GM18507 (cell line): ENCODE results near the gene E2F3.
A peak's percentile ranks its signal among the peaks of the same experiment; 100 is the strongest.

Experiments
- DNase-seq: peaks from one replicate; pipeline ENCODE4 v3.0.0; 2011; ENCODE audit warnings: low read depth; ENCODE audit not compliant: insufficient read length; ENCODE audit errors: extremely low spot score
- FAIRE-seq: peaks from 2 replicates; lab custom pipeline; 2011; peaks lifted over from hg19 to GRCh38; lab: Jason Lieb, UNC

Gene E2F3

DNA sequence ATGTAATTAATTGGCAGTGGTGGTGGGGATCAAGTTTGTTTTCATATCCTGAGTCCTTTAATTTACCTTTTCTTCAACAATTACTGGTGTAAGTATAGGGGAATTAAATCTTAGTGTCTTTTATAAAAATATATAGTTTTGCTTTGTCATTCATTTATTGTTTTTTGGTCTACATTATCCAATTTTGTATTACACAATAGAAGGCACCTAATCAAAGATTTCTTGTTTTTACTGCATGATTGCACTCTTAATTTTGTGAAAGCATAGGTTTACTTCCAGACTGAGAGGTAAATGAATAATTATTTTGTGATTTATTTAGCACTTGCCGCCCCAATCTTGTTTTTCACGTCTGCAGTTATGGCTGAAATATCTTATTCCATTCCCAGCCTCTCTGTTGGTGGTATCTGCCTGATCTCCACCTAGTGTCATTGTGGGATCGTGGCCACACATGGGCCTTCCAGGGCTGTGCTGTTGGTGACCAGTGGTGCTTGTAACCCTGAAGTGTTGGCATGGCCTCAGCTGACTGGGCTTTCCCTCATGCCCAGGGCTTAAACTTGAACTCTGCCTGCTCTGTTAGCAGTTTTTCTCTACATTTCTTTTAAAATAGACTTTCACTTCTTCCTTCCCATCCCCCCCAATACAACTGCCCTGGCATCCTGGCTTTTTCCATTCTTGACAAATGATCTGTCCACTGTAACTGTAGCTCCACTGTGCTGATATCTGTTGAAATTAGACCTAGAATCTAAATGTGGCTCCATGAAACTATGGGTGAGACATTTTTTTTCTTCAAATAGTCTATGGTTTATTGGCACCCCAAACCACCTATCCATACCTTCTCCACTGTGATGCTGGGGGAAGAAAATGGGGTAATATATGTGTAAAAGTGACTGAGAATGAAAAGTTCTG lies 24.8 kb downstream of the E2F3 start:
- no peak for FAIRE-seq
- DNase-seq, result no peak

DNA sequence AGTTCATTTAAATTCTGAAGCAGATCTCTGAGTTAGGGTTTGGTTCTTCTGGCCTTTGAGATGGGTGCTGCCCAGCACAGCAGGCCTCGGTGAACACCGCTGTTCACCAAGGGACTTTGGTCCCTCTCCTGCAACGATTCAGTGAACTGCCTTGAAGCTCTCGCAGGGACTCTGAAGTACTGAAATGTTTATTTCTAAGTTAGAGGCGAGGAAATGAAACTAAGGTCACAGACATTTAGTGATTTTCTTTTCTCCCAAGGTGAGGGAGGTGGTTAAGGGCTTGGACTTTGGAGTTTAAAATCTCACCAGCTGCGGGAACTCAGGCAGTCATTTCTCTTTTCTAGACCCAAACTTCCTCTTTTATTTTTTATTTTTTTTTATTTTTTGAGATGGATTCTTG lies 26.2 kb downstream of the E2F3 start:
- no peak for DNase-seq
- FAIRE-seq, result peak; percentile 83

DNA sequence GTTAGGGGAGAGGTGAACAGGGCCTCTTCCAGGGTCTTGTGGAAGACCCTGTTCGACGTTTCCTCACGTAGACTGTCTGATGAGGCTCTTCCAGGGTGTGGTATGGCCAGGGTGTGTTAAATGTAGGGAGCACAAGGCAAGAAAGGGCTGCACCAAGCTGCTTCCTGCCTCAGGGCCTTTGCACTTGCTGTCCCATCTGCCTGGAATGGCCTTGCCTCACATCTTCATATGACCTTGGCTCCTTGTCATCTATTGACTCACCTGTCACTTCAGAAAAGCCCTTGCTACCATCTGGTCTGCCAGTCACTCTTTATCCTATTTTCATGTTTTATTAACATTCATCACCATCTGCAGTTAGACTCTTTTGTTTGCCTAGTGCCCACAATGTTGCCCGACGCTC lies 31.0 kb downstream of the E2F3 start:
- DNase-seq, result no peak
- FAIRE-seq, result no peak

DNA sequence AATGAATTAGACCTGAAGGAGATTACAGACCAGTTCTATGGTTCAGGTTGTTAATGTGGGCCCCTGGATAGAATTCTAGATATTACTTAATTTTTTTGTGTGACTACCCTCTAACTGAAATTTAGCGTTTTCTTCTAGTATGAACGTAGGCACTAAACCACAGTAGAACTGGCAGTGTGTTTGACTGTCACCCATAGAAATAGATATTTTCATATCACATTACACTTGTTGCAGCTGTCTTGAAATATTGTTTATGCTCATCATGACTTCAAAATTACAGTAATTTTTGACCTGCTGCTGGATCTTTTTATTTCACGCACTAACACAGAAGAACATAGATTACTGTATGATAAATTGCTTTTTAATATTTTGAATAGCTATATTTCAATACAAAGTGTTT lies 31.6 kb downstream of the E2F3 start:
- DNase-seq (no peak), FAIRE-seq (no peak)

DNA sequence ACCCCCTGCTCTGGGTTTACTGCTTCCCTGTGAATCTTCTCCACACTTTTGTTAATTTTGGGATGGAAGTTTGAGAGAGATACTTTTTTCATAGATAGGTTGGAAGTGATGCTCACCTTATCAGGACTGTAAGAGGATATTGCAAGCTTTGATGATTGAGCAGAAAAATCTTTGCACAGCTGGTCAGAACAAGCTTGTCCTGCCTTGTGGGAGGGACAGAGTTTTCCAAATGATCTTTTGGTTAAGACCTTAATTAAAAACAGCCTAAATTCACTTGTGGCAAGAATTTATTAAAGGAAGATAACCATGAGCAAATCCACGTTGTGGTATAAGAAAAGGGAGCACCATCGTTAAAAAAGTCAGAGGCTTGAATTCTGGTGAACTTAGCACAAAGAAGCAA lies 32.2 kb downstream of the E2F3 start:
- FAIRE-seq (no peak), DNase-seq (no peak)

DNA sequence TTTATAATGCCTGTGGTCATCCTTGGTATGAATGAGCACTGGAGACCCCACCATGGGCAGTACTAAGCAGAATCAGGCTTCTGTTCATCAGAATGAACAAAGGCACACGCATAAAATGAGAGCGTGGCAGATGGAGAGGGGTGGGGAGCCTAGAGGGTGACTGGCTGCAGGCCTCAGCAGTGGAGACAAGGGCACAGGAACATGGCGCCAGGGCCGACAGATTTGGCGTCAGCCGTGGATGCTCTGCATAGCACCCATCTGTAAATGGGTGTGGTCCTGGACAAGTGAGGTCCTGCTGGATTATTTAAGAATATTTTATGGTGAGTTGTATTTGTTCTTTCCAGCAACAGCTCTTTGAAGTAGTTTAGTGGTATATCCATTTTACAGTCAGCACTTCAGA lies 33.1 kb downstream of the E2F3 start:
- DNase-seq (no peak), FAIRE-seq (no peak)

DNA sequence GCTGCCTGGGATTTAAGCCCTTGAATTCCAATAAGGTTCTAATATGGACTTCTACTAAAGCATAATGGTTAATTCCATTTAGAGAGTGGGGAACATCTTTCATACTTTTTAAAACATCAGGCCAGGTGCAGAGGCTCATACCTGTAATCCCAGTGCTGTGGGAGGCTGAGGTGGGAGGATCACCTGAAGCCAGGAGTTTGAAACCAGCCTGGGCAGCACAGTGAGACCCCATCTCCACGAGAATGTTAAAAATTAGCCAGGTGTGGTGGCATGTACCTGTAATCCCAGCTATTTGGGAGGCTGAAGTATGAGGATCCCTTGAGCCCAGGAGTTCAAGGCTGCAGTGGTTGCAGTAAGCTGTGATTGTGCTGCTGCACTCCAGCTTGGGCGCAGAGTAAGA lies 35.0 kb downstream of the E2F3 start:
- FAIRE-seq, result no peak

DNA sequence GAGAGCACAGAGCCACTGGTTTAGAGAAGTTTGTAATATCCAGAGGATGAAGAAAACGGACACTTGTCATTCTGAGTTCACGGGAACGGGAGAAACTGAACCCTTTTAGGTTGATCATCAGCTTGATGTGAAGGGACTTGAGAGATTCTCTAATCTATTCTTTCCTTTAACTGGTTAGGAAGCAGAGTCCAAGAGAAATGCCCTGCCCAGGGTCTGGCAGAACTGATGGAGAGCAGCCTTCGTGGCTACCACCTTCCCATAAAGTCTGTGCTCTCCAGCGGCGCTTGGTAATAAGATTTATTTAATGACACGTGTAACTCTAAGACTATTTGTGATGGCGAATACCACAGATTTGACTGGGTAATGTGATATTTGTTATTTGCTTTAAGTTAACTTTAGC lies 36.0 kb downstream of the E2F3 start:
- DNase-seq (no peak), FAIRE-seq (no peak)

More for the DNA sequence above, 35.0 kb downstream of the E2F3 start:
- no peak for DNase-seq

DNA sequence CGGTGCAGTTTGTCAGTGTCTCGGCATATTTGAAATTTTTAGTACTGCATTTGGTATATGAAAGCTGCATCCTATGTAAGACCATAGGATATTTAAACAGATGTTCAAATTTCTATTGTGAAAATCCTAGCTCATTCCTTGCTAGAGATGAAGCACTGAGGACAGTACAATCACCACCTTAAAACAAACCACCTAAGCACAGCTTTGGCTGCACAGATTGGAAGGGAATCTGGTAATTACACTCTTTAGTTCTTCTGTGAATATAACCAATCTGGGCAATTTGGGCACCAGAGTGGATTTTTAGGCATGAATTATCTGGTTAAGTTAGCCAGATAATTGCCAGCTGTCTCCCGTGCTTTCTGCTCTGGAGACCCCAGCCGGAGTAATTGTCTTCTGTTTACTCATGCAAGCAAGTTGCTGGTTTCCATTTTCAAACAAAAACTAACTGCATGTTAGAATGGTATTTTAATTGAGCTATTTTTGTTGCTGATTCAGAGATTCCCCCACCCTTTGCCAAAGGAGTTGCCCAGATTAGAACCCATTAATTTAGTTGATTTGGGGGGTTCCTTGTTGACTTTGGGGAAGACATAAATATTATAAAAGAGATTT lies 36.9 kb downstream of the E2F3 start:
- FAIRE-seq (no peak), DNase-seq (no peak)

DNA sequence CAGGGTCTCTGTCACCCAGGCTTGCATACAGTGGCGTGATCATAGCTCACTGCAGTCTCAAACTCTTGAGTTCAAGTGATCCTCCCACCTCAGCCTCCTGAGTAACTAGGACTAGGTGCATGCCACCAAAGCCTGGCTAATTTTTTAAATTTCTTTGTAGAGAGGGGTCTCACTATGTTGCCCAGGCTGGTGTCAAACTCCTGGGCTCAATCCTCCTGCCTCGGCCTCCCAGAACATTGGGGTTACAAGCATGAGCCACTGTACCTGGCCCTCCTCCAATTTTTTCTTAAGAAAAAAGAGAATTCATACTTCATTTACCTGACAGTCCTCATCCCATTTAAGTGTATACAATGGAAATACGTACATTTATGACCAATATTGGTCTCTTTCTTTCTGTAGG lies 37.9 kb downstream of the E2F3 start:
- FAIRE-seq (no peak), DNase-seq (no peak)

DNA sequence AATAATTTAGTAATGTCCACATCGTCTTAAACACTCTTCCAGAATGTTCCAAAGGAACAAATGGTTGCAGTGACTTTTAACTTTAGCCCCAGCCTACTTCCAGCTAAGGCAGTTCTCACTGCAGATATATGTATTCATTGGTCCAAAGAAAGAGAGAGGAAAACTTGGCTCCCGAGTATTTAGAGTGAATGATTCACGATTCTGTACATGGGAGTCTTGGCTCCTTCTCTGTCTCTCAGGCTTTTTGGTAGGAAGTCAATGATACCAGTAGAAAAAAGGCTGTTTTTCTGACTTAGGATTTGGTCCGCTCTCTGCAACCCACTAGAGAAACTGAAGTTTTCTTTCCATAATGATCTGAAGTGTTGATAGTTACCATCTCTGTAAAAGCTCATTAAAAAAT lies 38.6 kb downstream of the E2F3 start:
- DNase-seq, result no peak
- no peak for FAIRE-seq

DNA sequence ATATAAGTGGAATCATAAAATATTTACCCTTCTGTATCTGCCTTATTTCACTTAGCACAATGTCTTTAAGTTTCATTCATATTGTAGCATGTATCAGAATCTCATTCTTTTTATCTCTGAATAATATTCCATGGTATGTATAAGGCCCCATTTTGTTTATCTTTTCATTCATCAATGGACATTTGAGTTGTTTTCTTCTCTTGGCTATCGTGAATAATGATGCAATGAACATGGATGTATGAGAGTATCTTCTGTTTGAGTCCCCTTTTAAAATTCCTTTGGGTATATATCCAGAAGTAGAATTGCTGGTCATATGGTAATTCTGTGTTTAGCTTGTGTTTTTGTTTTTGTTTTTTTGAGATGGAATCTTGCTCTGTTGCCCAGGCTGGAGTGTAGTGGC lies 39.6 kb downstream of the E2F3 start:
- no peak for DNase-seq
- FAIRE-seq, result no peak

DNA sequence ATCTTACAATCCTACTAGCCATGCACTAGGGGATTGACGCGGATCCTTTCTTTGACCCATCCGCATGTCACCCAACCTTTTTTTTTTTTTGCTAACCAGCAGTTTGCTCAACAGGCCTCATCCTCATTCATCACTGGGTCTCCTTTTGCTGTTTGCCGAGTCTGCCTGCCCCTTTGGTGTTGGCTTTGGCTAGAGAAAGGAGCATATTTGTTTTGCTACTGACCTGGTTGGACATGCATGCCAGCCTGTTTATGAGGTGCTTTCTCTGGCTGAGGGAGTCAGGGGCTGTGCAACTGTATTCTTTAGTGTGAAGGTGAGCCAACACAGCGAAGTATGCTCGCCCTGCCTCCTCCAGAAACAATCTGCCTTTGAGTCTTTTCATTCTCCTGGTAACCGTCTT lies 40.2 kb downstream of the E2F3 start:
- FAIRE-seq (no peak), DNase-seq (no peak)

DNA sequence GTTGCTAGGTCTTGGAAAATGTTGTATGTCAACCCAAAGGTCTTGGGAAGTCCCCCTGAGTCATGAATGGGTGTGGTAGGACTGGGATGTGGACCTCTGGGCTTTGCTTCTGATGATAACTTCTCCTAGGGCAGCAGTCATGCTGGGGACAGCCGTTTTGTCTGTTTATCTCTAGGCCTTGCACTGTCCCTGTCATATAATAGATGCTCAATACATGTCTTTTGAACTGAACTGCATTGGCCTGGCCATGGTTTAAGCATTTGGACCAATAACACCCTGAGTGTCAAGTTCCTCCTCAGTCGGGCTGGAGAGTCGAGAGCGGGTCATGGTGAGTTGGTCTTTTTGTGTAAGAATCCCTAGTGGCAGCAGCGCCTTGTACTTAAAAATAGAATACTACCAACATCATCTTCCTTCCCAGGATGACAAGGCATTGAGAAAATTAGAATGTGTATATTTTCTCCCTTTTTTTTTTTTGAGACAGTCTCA lies 43.1 kb downstream of the E2F3 start:
- FAIRE-seq (no peak), DNase-seq (no peak)

DNA sequence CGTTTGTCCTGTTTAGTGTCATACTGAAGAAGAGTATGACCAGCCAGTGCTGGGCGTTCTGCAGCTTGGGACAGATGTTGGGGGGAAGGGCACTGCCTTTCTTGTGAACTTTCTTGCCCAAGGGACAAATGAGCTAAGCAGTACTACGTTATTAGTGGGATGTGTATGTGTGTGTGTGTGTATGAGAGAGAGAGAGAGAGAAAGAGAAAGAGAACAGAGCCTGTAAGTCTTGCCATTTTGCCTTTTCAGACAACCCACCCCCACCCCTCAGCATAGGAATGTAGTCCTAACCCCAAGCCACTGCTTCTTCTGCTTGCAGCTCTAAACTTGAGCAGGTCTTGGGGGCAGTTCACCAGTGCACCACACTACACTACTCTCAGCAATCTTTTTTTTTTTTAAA lies 45.5 kb downstream of the E2F3 start:
- no peak for FAIRE-seq
- DNase-seq, result no peak

DNA sequence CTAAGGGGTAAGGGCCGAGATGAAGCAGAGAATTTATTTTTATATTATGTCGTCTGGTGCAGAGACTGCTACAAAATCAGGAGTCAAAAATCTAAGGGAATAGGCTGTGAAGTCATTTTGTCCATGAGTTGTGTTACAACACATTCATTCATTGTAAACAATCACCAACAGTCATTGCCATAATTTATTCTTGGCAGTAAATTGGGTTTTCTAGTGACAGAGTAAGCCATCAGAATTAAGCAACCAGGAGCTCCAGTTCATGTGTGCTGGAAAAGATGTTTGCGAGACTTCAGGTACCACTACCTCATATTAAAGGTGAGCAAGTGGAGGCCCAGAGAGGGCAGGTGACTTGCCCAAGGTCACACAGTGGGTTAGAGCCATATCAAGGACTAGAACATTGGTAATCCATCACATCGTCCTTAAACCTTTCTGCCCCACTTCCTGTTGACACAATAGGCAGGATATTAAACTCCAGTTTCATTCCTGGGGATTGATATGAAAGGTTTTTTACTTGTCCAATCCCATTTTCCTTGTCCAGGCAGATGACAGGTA lies 46.0 kb downstream of the E2F3 start:
- DNase-seq (no peak), FAIRE-seq (no peak)

DNA sequence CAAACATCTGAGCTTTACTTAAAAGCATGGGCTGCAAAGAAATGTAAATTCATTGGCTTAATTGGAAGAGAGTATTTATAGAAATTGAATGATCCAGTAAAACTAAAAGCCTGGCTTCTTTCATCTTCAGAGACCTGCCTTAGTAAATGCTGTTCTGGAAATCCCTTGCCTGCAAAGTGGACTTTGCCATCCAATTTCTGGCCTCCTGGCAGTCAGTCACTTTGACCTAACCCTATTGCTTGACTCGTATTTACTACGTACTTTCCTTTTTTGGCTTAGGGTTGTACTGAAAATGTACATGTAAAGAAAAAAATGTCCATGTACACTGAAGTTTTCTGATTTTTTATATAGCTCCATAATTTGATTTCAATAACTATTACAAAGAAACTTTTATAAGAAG lies 47.1 kb downstream of the E2F3 start:
- no peak for FAIRE-seq
- DNase-seq, result no peak

DNA sequence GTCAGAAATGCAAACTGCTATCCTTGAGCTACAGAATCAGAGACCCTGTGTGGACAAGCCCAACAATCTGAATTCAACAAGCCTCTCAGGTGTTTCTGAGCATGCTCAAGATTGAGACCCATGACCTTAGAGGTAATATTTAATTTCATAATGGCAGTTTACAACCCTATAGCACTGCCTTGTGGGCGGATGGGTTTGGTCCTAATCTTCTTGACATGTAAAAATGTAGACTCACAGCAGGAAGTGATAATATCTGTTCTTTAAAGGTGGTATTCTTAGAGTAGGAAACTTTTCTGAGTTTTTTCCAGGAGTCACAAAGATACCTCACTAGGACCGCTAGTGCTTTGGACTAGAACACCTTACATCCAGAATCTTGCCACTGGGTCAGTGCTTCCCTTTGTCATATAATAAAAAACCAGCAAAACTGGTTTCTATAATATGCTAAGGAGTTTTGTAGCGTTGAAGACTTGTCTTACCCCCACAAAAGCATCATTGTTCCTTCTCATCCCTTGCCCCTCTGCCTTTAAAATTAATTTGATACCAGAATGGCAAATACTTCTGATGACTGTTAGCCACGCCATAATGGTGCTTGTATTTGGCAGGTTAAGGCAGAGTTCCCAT lies 52.6 kb downstream of the E2F3 start:
- FAIRE-seq, result no peak
- DNase-seq, result no peak

DNA sequence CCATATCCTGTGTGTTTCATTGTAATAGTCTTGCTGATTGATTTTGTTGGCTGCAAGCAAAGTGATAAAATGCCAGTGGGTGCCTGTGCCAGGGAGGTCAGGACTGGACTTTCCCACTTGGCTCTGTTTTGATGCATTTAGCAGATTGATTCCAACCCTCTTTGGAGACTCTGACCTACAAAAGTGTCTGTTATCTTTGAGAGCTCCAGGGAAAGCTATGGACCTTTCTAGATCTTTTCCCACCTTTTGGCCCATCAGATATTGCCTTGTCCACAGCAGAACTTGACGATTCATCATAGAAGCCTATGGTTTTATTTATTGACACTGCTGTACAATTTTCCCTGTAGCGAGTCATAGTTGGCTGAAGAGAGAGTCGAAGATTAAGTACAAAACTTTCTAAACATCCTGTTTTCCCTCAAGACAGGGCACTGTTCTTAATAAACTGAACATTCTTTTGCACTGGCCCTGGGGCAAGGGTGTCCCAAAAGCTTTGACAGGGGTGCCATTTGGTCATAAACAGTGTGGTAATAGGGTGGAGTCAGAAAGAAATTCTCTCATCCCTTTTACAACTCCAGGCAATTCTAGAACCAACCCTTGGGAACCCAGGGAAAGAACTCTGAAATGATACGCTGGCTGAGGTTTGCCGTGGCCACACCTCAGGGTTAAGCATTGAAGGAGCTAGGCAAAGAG lies 53.7 kb downstream of the E2F3 start:
- FAIRE-seq (no peak), DNase-seq (no peak)
